ENCODE measurements around the gene TMEM184A.

The TMEM184A gene

GRCh38 chr7:1499367-1500029, 56.5 kb downstream of the TMEM184A start:
- no peak for DNase-seq

GRCh38 chr7:1498370-1499305, 57.4 kb downstream of the TMEM184A start:
- no peak for DNase-seq

DNA sequence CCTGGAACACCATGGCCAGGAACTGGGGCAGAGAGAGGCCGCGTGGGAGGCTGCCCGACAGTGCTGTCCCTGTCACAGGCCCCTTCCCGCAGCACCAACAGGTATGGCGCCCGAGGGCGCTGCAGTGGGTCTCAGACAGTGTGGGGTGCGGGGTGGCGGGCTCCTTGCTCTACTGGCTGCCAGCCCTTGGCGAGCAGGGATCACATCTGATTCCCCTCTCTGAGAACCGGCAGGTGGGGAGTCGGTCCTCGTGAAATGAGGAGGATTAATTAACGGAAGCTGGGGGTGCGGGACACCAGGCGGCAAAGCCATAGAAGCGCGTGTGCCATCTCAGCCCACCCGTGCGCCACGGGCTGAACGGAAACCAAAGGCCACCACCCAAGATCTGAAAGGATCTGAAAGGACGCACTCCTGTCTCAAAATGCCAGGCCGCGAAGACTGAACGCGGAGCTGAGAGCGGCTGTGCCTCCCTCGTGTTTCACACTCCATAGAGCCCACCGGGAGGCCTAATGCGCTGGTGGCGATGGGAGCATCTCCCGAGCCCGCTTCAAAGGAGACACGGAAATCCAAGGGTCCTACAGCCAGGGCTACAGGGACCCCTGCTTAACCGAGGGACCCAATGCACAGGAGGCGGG, 58.6 kb downstream of the TMEM184A start:
- no peak for DNase-seq

GRCh38 chr7:1496531-1497292, 59.3 kb downstream of the TMEM184A start:
- no peak for DNase-seq

- no peak for DNase-seq
Observed at GRCh38 chr7:1495564-1496242, 60.3 kb downstream of the TMEM184A start.

DNA sequence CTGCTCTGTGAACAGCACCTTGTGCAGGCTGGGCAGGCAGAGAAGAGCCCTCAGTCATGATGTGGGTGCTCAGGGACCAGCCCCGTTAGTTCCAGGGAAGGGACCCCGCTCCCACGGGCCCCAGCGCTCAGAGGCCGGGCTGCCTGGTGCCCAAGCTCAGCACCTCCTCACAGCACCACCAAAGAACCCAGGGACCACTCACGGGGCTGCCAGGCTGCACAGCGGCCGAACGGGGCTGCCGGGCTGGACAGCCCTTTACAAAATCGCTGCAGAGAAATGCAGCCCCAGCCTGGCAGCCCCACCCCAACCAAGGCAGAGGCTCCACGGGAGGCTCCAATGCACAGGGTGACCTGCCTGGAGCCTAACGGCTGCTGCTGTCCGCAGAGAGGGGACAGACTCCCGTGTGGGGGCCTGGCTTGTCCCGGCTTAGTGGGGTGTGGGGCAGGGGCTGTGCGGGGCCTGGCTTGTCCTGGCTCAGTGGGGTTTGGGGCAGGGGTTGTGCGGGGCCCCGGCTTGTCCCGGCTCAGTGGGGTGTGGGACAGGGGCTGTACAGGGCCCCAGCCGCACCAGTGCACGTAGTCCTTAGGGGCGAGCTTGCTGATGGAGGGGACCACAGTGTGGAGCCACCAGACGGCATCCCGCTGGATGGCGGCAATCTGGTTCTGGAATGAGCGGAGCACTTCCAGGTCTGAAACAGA, 61.0 kb downstream of the TMEM184A start:
- no peak for DNase-seq

DNA sequence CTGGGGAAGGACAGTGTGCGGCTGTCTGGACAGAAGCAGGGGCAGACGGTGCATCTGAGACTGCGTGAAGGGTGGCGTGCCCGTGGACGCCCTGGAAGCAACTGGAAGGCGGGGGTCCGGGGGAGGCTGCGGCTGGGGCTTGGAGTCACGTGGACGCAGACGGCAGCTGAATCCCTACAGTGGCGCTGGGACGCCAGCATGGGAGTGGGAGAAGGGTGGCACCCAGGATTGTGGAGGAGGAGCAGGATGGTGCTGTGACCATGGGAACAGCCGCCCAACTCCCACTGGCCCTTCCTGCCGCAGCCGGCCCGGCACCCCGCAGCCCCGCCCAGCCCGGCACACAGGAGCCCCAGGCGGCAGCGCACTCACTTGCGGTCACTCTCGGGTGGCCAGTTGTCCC, 61.6 kb downstream of the TMEM184A start:
- DNase-seq, result no peak

DNA sequence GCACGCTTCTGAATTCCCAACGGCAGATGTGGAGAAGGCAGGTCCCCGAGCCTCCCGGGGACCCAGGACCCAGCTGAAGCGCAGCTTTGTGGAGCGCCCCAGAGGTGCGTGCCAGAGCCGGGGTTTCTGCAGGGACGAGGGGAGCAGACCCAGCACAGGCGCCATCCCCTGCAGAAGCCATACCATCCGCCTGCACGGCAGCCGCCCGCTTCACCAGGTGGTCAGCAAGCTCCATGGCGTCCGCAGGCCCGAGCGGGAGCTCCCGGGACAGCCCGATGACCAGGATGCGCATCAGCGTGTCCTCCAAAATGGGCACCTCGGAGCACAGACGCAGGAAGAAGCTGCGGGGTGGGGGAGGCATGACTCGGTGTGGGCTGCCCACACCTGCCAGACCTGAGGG, 62.4 kb downstream of the TMEM184A start:
- no peak for DNase-seq

- DNase-seq, result no peak
Observed at GRCh38 chr7:1493129-1493528, 62.9 kb downstream of the TMEM184A start.

- DNase-seq, result no peak
Observed at GRCh38 chr7:1492640-1493039, 63.4 kb downstream of the TMEM184A start.
